Endothelial cell of umbilical vein (primary cell): ENCODE results near the gene TMEM184B. TPM values are rescaled to one million over a fixed set of nuclear protein-coding genes. Genes with fewer than 3 reads are reported as not detected.

Source experiments
- BruUV-seq: library from RNA; stranded (reverse); fragments of 400-500 nt; replicated peaks from 2 replicates; lab custom pipeline; 2021; lab: Mats Ljungman, UMichigan
- CTCF ChIA-PET: fragments of 300-600, 350-600 bp; sonication (Branson Sonifier 250); formaldehyde crosslinking; loops from one replicate; lab custom pipeline; 2021; ENCODE audit warnings: antibody characterized with exemption, inconsistent platforms; lab: Charles Lee
- POLR2A ChIA-PET: fragments of 300-600, 350-600 bp; sonication (Branson Sonifier 250); formaldehyde crosslinking; loops from one replicate; lab custom pipeline; 2021; ENCODE audit warnings: antibody characterized with exemption, inconsistent platforms; lab: Charles Lee
- DNase-seq: peaks from one replicate; pipeline ENCODE4 v3.0.0-alpha.2; 2011; ENCODE audit warnings: low read depth, low spot score
- FAIRE-seq: peaks from 2 replicates; lab custom pipeline; 2011; peaks lifted over from hg19 to GRCh38; lab: Jason Lieb, UNC
- H2AFZ ChIP-seq: 2 replicates; pipeline ENCODE4 v1.6.0; 2012; ENCODE audit warnings: low read depth, low read length, control low read depth, inconsistent platforms
- H3K27ac ChIP-seq: 2 replicates; pipeline ENCODE4 v1.5.1; 2011; ENCODE audit warnings: low read depth, mild to moderate bottlenecking, control low read depth, low read length, moderate library complexity; ENCODE audit not compliant: insufficient read depth
- H3K27me3 ChIP-seq, 2 experiments: 2 replicates each; pipeline versions ENCODE4 v1.6.0 to v1.6.1; 2011; ENCODE audit warnings: low read length in 2 of 2, mixed read lengths in 1 of 2; ENCODE audit not compliant: control insufficient read depth in 2 of 2, insufficient read depth in 2 of 2
- H3K36me3 ChIP-seq, 2 experiments: 2 replicates in 1 of 2; 3 replicates in 1 of 2; pipeline ENCODE4 v1.5.1; 2011; ENCODE audit warnings: low read length in 2 of 2, mild to moderate bottlenecking in 1 of 2, moderate library complexity in 1 of 2; ENCODE audit not compliant: control insufficient read depth in 2 of 2, insufficient read depth in 2 of 2; ENCODE audit errors: extremely low read depth in 1 of 2
- H3K4me1 ChIP-seq: 3 replicates; pipeline ENCODE4 v1.5.1; 2011; ENCODE audit warnings: mild to moderate bottlenecking, low read length; ENCODE audit not compliant: control insufficient read depth, insufficient read depth; ENCODE audit errors: extremely low read depth
- H3K4me2 ChIP-seq: 2 replicates; pipeline ENCODE4 v1.6.1; 2011; ENCODE audit warnings: low read length, control low read depth, mixed read lengths; ENCODE audit not compliant: insufficient read depth
- H3K4me3 ChIP-seq, 3 experiments: fragments of 200-600 bp in 1 of 3; sonication (generic), shearing (Covaris generic) in 1 of 3; replicated peaks in 1 of 3; 2 replicates each; pipeline ENCODE4 v1.5.1; 2011 to 2016; ENCODE audit warnings: control low read depth in 3 of 3, low read length in 3 of 3, mild to moderate bottlenecking in 2 of 3, inconsistent platforms in 1 of 3, low read depth in 1 of 3, moderate library complexity in 1 of 3; ENCODE audit not compliant: insufficient read depth in 1 of 3
- H3K79me2 ChIP-seq: 2 replicates; pipeline ENCODE4 v1.6.0; 2012; ENCODE audit warnings: low read length, inconsistent platforms; ENCODE audit not compliant: control insufficient read depth, insufficient read depth
- H3K9ac ChIP-seq: replicated peaks from 2 replicates; pipeline ENCODE3; 2011; ENCODE audit warnings: low read length, control low read depth; ENCODE audit not compliant: insufficient read depth; ENCODE audit errors: extremely low read depth
- H3K9me1 ChIP-seq: replicated peaks from 3 replicates; pipeline ENCODE4 v1.6.0; 2011; ENCODE audit warnings: mild to moderate bottlenecking, low read length; ENCODE audit not compliant: control insufficient read depth, insufficient read depth; ENCODE audit errors: extremely low read depth
- H3K9me3 ChIP-seq: replicated peaks from 2 replicates; pipeline ENCODE4 v1.5.1; 2012; ENCODE audit warnings: low read length, inconsistent platforms; ENCODE audit not compliant: control insufficient read depth, insufficient read depth
- H4K20me1 ChIP-seq: replicated peaks from 2 replicates; pipeline ENCODE3; 2011; ENCODE audit warnings: mild to moderate bottlenecking, low read length; ENCODE audit not compliant: control insufficient read depth, insufficient read depth; ENCODE audit errors: extremely low read depth
- EZH2 ChIP-seq: IDR thresholded peaks from 2 replicates; pipeline ENCODE4 v1.6.1; 2012; ENCODE audit warnings: borderline replicate concordance, low read depth, mild to moderate bottlenecking, moderate library complexity, low read length, inconsistent platforms; ENCODE audit not compliant: severe bottlenecking
- FOS ChIP-seq: IDR thresholded peaks from 2 replicates; pipeline ENCODE4 v1.6.1; 2011; ENCODE audit warnings: mild to moderate bottlenecking, low read length, moderate library complexity, borderline replicate concordance; ENCODE audit not compliant: insufficient read depth
- GATA2 ChIP-seq: IDR thresholded peaks from 2 replicates; pipeline ENCODE4 v1.7.0; 2011; ENCODE audit warnings: low read depth, mild to moderate bottlenecking, moderate library complexity, mixed read lengths, low read length; ENCODE audit not compliant: insufficient read length, insufficient read depth
- JUN ChIP-seq: IDR thresholded peaks from 2 replicates; pipeline ENCODE4 v1.6.1; 2011; ENCODE audit warnings: borderline replicate concordance, low read depth; ENCODE audit not compliant: insufficient read length, insufficient read depth
- MYC ChIP-seq: IDR thresholded peaks from one replicate; pipeline ENCODE4 v1.6.1; 2011; ENCODE audit warnings: mild to moderate bottlenecking, low read depth, low read length
- POLR2A ChIP-seq: IDR thresholded peaks from 2 replicates; pipeline ENCODE4 v1.6.1; 2012; ENCODE audit warnings: low read depth, mild to moderate bottlenecking, control low read depth, low read length
- POLR2AphosphoS5 ChIP-seq: IDR thresholded peaks from 2 replicates; pipeline ENCODE4 v1.6.1; 2012; ENCODE audit warnings: low read depth, mild to moderate bottlenecking, control low read depth, low read length, moderate library complexity; ENCODE audit not compliant: insufficient read depth
- dilution Hi-C: fragments of 300-500 bp; cut with MboI; formaldehyde crosslinking; loops from one replicate; pipeline ENCODE4 v1.15.0; 2019; ENCODE audit warnings: low sequenced_read_pairs; ENCODE audit not compliant: extremely low pct_ligation_motif_present
- intact Hi-C: fragments of 100-400 bp; cut with micrococcal nuclease; formaldehyde crosslinking; loops from one replicate; pipeline ENCODE4 v1.10.0; 2022
- polyA plus RNA-seq, 4 experiments: library from polyadenylated mRNA; depleted of rRNA in 3 of 4; stranded (reverse) in 3 of 4; unstranded in 1 of 4; fragments of >200 nt; gene quantifications; 2 replicates each; pipeline versions ENCODE4 v1.2.1 to v1.2.3, GENCODE V29; 2011 to 2012; ENCODE audit warnings: missing spikeins in 1 of 4
- total RNA-seq: library from RNA; stranded (reverse); gene quantifications from 2 replicates; pipeline ENCODE4 v1.2.3, GENCODE V29; 2021
- TF ChIP-seq, protein P1 (sequence below): IDR thresholded peaks from 2 replicates; pipeline ENCODE4 v1.6.1; 2011; ENCODE audit not compliant: insufficient read depth, insufficient read length
- TF ChIP-seq, protein P2 (sequence below), 2 donors: IDR thresholded peaks; 1 replicate in 1 of 2; 2 replicates in 1 of 2; pipeline ENCODE4 v1.5.1; 2011; ENCODE audit warnings: low read length in 2 of 2, mild to moderate bottlenecking in 2 of 2, moderate library complexity in 2 of 2, control low read depth in 1 of 2, inconsistent platforms in 1 of 2, low read depth in 1 of 2; ENCODE audit not compliant: insufficient read depth in 1 of 2; ENCODE audit errors: extremely low read depth in 1 of 2

The TMEM184B gene
- total and polyA plus RNA-seq, 2 donors (not counting 3 experiments of a cell fraction or from before 2014, with no cell fraction given), result 72.5 to 96.6 TPM

DNA sequence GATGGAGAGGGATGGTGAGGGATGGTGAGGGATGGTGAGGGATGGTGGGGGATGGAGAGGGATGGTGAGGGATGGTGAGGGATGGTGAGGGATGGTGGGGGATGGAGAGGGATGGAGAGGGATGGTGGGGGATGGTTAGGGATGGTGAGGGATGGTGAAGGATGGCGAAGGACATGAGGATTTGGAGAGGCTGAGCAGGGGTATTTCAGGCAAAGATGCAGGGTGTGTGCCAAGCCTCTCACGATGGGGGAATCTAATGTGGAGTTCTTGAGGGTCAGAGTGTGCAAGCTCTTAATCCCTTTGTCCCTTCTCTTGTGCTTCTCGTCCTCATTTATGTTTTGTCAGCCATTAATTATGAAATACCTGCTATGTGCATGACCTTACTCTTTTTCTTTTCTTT, 83.7 kb downstream of the TMEM184B start:
- no peaks in the 10 kb centered on the region for H4K20me1 ChIP-seq
- DNase-seq, result no peak
- dilution Hi-C loops (no loop called here), intact Hi-C loops (no loop called here)
- H3K9ac ChIP-seq, result no peak overlapping the region
- H2AFZ ChIP-seq, result no peak overlapping the region
- H3K36me3 ChIP-seq, result no peaks in the 10 kb centered on the region
- FAIRE-seq, result no peak
- H3K9me3 ChIP-seq, result no peaks in the 10 kb centered on the region
- H3K4me3 ChIP-seq, result no peak overlapping the region
- BruUV-seq, result no TSS peak
- H3K27ac ChIP-seq, result no peak overlapping the region
- H3K9me1 ChIP-seq, result no peaks in the 10 kb centered on the region
- ChIA-PET POLR2A (no interaction called here), CTCF (interaction anchor here (1.7 kb wide), 1 partner anchor 74 kb away, joined by 5 read pairs; no protein-coding TSS in a partner anchor)
- H3K4me2 ChIP-seq, result no peak overlapping the region
- no peak for TF ChIP-seq JUN
- no peak for TF ChIP-seq FOS
- TF ChIP-seq, protein P1, sequence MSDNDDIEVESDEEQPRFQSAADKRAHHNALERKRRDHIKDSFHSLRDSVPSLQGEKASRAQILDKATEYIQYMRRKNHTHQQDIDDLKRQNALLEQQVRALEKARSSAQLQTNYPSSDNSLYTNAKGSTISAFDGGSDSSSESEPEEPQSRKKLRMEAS, result no peak
- TF ChIP-seq EZH2, result no peak
- TF ChIP-seq POLR2AphosphoS5, result no peak
- no peak for TF ChIP-seq GATA2
- TF ChIP-seq POLR2A, result no peak
- no peak for TF ChIP-seq MYC
- TF ChIP-seq, protein P2, sequence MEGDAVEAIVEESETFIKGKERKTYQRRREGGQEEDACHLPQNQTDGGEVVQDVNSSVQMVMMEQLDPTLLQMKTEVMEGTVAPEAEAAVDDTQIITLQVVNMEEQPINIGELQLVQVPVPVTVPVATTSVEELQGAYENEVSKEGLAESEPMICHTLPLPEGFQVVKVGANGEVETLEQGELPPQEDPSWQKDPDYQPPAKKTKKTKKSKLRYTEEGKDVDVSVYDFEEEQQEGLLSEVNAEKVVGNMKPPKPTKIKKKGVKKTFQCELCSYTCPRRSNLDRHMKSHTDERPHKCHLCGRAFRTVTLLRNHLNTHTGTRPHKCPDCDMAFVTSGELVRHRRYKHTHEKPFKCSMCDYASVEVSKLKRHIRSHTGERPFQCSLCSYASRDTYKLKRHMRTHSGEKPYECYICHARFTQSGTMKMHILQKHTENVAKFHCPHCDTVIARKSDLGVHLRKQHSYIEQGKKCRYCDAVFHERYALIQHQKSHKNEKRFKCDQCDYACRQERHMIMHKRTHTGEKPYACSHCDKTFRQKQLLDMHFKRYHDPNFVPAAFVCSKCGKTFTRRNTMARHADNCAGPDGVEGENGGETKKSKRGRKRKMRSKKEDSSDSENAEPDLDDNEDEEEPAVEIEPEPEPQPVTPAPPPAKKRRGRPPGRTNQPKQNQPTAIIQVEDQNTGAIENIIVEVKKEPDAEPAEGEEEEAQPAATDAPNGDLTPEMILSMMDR (IDR thresholded peaks at IDR 0.05; ENCODE audit: extremely low read depth in 1 of 2, insufficient read depth in 1 of 2, low read depth in 1 of 2, low read length in 2 of 2), result no peak
- H3K79me2 ChIP-seq, result no peaks in the 10 kb centered on the region
- H3K4me1 ChIP-seq, result peaks cover 10% of the 10 kb centered on the region
- H3K27me3 ChIP-seq, result no peaks in the 10 kb centered on the region
